Adipocyte (in vitro differentiated cells): ENCODE results near the gene TGM5.

Source experiments
- DNase-seq: peaks from one replicate; pipeline ENCODE4 v3.0.0-alpha.2; 2015; ENCODE audit warnings: low read depth
- H3K27me3 ChIP-seq: replicated peaks from 2 replicates; pipeline ENCODE4 v1.7.0; 2013; ENCODE audit warnings: mild to moderate bottlenecking, low read length, moderate library complexity; ENCODE audit not compliant: control insufficient read depth, insufficient read depth
- H3K36me3 ChIP-seq: 2 replicates; pipeline ENCODE4 v1.7.0; 2013; ENCODE audit warnings: low read length, mild to moderate bottlenecking, moderate library complexity; ENCODE audit not compliant: control insufficient read depth, insufficient read depth, severe bottlenecking
- H3K4me1 ChIP-seq: 2 replicates; pipeline ENCODE4 v1.7.0; 2013; ENCODE audit warnings: mild to moderate bottlenecking, low read length, moderate library complexity; ENCODE audit not compliant: control insufficient read depth, insufficient read depth
- H3K4me3 ChIP-seq: 2 replicates; pipeline ENCODE4 v1.7.0; 2013; ENCODE audit warnings: mild to moderate bottlenecking, low read length, moderate library complexity
- H3K9ac ChIP-seq: 2 replicates; pipeline ENCODE4 v1.7.0; 2013; ENCODE audit warnings: mild to moderate bottlenecking, low read length, moderate library complexity
- H3K9me3 ChIP-seq: 2 replicates; pipeline ENCODE4 v1.7.0; 2013; ENCODE audit warnings: mild to moderate bottlenecking, low read length, moderate library complexity; ENCODE audit not compliant: control insufficient read depth

Gene TGM5

GRCh38 chr15:43186003-43186353 lies 80.8 kb downstream of the TGM5 start:
- no peaks in the 10 kb centered on the region for H3K9me3 ChIP-seq
- no peak for DNase-seq

GRCh38 chr15:43185157-43186002 lies 81.3 kb downstream of the TGM5 start, which contains the start of gene CCNDBP1:
TSS of gene CCNDBP1 (plus strand) at chr15:43185403. CDS start at chr15:43185499, 96 bp downstream.
- H3K9ac ChIP-seq, result peak within 1 kb of the TSS; percentile 88
- DNase-seq, result peak; percentile 91
- H3K9me3 ChIP-seq, result no peaks in the 10 kb centered on the region
- H3K4me1 ChIP-seq, result peaks cover 20% of the 10 kb centered on the region
- H3K36me3 ChIP-seq, result peaks cover 14% of the 10 kb centered on the region
- peak within 1 kb of the TSS; percentile 89 for H3K4me3 ChIP-seq
- H3K27me3 ChIP-seq, result no peaks in the 10 kb centered on the region

More at GRCh38 chr15:43186003-43186353, 80.8 kb downstream of the TGM5 start:
- Histone ChIP-seq H3K36me3 (peaks cover 20% of the 10 kb centered on the region), H3K9ac (peak overlapping the region; percentile 88), H3K4me3 (peak overlapping the region; percentile 89), H3K27me3 (no peaks in the 10 kb centered on the region), H3K4me1 (peaks cover 20% of the 10 kb centered on the region)

GRCh38 chr15:43184407-43185124 lies 82.2 kb downstream of the TGM5 start:
- Histone ChIP-seq H3K4me3 (peak overlapping the region; percentile 89), H3K27me3 (no peaks in the 10 kb centered on the region), H3K9ac (peak overlapping the region; percentile 88), H3K36me3 (peaks cover 6% of the 10 kb centered on the region), H3K9me3 (no peaks in the 10 kb centered on the region), H3K4me1 (peaks cover 20% of the 10 kb centered on the region)
- no peak for DNase-seq

- Histone ChIP-seq H3K9ac (no peak overlapping the region), H3K27me3 (no peaks in the 10 kb centered on the region), H3K9me3 (no peaks in the 10 kb centered on the region), H3K36me3 (peaks cover 5% of the 10 kb centered on the region), H3K4me3 (no peak overlapping the region), H3K4me1 (peaks cover 20% of the 10 kb centered on the region)
- no peak for DNase-seq
These were observed 83.5 kb downstream of the TGM5 start for GRCh38 chr15:43183270-43183669.
